Effector CD4-positive, alpha-beta T cell (primary cell): ENCODE results near the gene CALHM3.

ENCODE experiments used
- DNase-seq: peaks from one replicate; pipeline ENCODE4 v3.0.0-alpha.2; 2020

The CALHM3 gene

GRCh38 chr10:103473261-103473671, 5.8 kb downstream of the CALHM3 start:
- no peak for DNase-seq

- no peak for DNase-seq
These were observed 7.0 kb downstream of the CALHM3 start for GRCh38 chr10:103472005-103472404.

GRCh38 chr10:103470761-103471653, 8.0 kb downstream of the CALHM3 start:
- peak; percentile 51 for DNase-seq

GRCh38 chr10:103469201-103469600, 9.8 kb downstream of the CALHM3 start:
- no peak for DNase-seq

GRCh38 chr10:103467406-103467805, 11.6 kb downstream of the CALHM3 start:
- no peak for DNase-seq

- no peak for DNase-seq
These were observed 12.3 kb downstream of the CALHM3 start for GRCh38 chr10:103466734-103467133.

GRCh38 chr10:103465411-103466179, 13.4 kb downstream of the CALHM3 start:
- DNase-seq = no peak

GRCh38 chr10:103463499-103463898, 15.5 kb downstream of the CALHM3 start:
- no peak for DNase-seq

GRCh38 chr10:103459615-103460014, 19.4 kb downstream of the CALHM3 start:
- DNase-seq = no peak

GRCh38 chr10:103458720-103459119, 20.3 kb downstream of the CALHM3 start, which contains the start of gene CALHM1:
Gene CALHM1 (minus strand): TSS chr10:103458900. CDS start chr10:103458751, 149 bp downstream.
- no peak for DNase-seq

GRCh38 chr10:103457896-103458583, 21.0 kb downstream of the CALHM3 start:
- no peak for DNase-seq

- DNase-seq = no peak
These were observed 21.8 kb downstream of the CALHM3 start for GRCh38 chr10:103457176-103457712.

GRCh38 chr10:103456074-103456660, 22.9 kb downstream of the CALHM3 start:
- DNase-seq = no peak

GRCh38 chr10:103455235-103455634, 23.8 kb downstream of the CALHM3 start:
- DNase-seq = no peak

- no peak for DNase-seq
These were observed 25.0 kb downstream of the CALHM3 start for GRCh38 chr10:103454026-103454425.

GRCh38 chr10:103452506-103453230, 26.4 kb downstream of the CALHM3 start:
- DNase-seq = no peak

GRCh38 chr10:103451831-103452505, 27.1 kb downstream of the CALHM3 start, which contains the start of gene CALHM2:
Gene CALHM2 (minus strand): TSS chr10:103452370. CDS start chr10:103449941, 2,429 bp downstream.
- peak; percentile 31 for DNase-seq

- peak; percentile 36 for DNase-seq
These were observed 27.8 kb downstream of the CALHM3 start for GRCh38 chr10:103451091-103451813.

GRCh38 chr10:103450201-103450695, 28.8 kb downstream of the CALHM3 start:
- no peak for DNase-seq
